Measurements from ENCODE around the gene FCHO1.

DNA sequence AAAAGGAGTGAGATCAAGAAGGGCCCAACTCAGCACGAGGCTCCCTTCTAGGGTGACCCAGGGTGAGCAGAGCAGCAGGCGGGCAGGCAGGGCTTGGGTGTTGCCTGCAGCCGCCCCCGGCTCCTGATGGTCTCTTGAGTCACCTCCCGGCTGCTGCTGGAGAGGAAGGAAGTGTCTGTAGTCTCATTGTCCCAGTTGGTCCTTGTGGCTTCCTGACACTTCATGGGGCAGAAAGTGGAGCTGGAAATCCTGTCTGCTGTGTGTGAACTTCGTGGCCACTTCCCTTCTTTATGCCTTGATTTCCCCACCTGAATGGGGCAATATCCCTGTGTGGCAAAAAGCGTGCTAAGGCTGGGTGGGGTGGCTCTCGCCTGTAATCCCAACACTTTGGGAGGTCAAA lies 29.5 kb upstream of the FCHO1 start:
- TF ChIP-seq, protein P1, sequence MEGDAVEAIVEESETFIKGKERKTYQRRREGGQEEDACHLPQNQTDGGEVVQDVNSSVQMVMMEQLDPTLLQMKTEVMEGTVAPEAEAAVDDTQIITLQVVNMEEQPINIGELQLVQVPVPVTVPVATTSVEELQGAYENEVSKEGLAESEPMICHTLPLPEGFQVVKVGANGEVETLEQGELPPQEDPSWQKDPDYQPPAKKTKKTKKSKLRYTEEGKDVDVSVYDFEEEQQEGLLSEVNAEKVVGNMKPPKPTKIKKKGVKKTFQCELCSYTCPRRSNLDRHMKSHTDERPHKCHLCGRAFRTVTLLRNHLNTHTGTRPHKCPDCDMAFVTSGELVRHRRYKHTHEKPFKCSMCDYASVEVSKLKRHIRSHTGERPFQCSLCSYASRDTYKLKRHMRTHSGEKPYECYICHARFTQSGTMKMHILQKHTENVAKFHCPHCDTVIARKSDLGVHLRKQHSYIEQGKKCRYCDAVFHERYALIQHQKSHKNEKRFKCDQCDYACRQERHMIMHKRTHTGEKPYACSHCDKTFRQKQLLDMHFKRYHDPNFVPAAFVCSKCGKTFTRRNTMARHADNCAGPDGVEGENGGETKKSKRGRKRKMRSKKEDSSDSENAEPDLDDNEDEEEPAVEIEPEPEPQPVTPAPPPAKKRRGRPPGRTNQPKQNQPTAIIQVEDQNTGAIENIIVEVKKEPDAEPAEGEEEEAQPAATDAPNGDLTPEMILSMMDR (IDR thresholded peaks at IDR 0.05): no peak
- TF ChIP-seq POLR2A (IDR thresholded peaks at IDR 0.05): no peak
- no peak for TF ChIP-seq POLR2AphosphoS5 (IDR thresholded peaks at IDR 0.05)
- TF ChIP-seq EP300 (IDR thresholded peaks at IDR 0.05; ENCODE audit: low read depth): no peak

Measured in transverse colon (tissue), 4 donors.